GM19238 (cell line): ENCODE data around the gene RFC4.
"Not testable (repeated sequence)": the region's sequence is repeated elsewhere in the genome, so short reads cannot be mapped to it uniquely, and the experiment has no call there.

ENCODE experiments used
- DNase-seq: peaks from one replicate; pipeline ENCODE4 v3.0.0; 2011; ENCODE audit warnings: low spot score; ENCODE audit not compliant: insufficient read length

Gene RFC4

GRCh38 chr3:186825294-186825821 lies 19.1 kb upstream of the RFC4 start:
- DNase-seq, result no peak

GRCh38 chr3:186824430-186825139 lies 18.3 kb upstream of the RFC4 start:
- no peak for DNase-seq

- DNase-seq, result no peak
These were observed 17.1 kb upstream of the RFC4 start for GRCh38 chr3:186823386-186823785.

- not testable (repeated sequence) for DNase-seq
These were observed 16.1 kb upstream of the RFC4 start for GRCh38 chr3:186822388-186822759.

GRCh38 chr3:186821429-186822387 lies 15.4 kb upstream of the RFC4 start:
- DNase-seq, result no peak

- DNase-seq, result no peak
These were observed 12.7 kb upstream of the RFC4 start for GRCh38 chr3:186818956-186819355.

- DNase-seq, result no peak
These were observed 12.2 kb upstream of the RFC4 start for GRCh38 chr3:186818516-186818915.

- no peak for DNase-seq
These were observed 9.2 kb upstream of the RFC4 start for GRCh38 chr3:186815435-186815834.

- DNase-seq, result no peak
These were observed 7.8 kb upstream of the RFC4 start for GRCh38 chr3:186814100-186814499.

- not testable (repeated sequence) for DNase-seq
These were observed 5.0 kb upstream of the RFC4 start for GRCh38 chr3:186811313-186811712.

- no peak for DNase-seq
These were observed 4.2 kb upstream of the RFC4 start for GRCh38 chr3:186810336-186810996.

- DNase-seq, result no peak
These were observed 949 bp upstream of the RFC4 start for GRCh38 chr3:186807231-186807630.

- not testable (repeated sequence) for DNase-seq
These were observed 2.8 kb downstream of the RFC4 start for GRCh38 chr3:186803447-186803846.

GRCh38 chr3:186802701-186803100 lies 3.6 kb downstream of the RFC4 start:
- no peak for DNase-seq

- DNase-seq, result no peak
These were observed 6.0 kb downstream of the RFC4 start for GRCh38 chr3:186800285-186800684.

- DNase-seq, result no peak
These were observed 7.9 kb downstream of the RFC4 start for GRCh38 chr3:186798239-186798874.

GRCh38 chr3:186790261-186790981 lies 15.9 kb downstream of the RFC4 start:
- no peak for DNase-seq

- DNase-seq, result no peak
These were observed 16.6 kb downstream of the RFC4 start for GRCh38 chr3:186789554-186790260.

- DNase-seq, result no peak
These were observed 17.6 kb downstream of the RFC4 start for GRCh38 chr3:186788482-186789370.
